ENCODE data around the gene CUL7.
A peak's percentile ranks its signal among the peaks of the same experiment; 100 is the strongest.

DNA sequence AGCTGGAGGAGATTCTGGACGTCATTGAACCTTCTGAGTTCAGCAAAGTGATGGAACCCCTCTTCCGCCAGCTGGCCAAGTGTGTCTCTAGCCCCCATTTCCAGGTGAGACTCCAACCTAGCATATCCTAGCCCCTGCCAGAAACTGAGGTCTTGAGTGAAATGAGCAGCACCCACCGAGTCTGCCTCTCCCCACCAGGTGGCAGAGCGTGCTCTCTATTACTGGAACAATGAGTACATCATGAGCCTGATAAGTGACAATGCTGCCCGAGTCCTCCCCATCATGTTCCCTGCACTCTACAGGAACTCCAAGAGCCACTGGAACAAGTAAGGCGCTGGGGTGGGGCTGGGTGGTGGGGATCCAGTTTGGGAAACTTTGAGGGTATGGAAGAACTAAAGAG is 44.5 kb downstream of the CUL7 start:
- TF ChIP-seq POLR2AphosphoS5 (IDR thresholded peaks at IDR 0.05; ENCODE audit: low read depth): no peak
- TF ChIP-seq, protein P1, sequence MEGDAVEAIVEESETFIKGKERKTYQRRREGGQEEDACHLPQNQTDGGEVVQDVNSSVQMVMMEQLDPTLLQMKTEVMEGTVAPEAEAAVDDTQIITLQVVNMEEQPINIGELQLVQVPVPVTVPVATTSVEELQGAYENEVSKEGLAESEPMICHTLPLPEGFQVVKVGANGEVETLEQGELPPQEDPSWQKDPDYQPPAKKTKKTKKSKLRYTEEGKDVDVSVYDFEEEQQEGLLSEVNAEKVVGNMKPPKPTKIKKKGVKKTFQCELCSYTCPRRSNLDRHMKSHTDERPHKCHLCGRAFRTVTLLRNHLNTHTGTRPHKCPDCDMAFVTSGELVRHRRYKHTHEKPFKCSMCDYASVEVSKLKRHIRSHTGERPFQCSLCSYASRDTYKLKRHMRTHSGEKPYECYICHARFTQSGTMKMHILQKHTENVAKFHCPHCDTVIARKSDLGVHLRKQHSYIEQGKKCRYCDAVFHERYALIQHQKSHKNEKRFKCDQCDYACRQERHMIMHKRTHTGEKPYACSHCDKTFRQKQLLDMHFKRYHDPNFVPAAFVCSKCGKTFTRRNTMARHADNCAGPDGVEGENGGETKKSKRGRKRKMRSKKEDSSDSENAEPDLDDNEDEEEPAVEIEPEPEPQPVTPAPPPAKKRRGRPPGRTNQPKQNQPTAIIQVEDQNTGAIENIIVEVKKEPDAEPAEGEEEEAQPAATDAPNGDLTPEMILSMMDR (IDR thresholded peaks at IDR 0.05; ENCODE audit: insufficient read depth, low read length): peak; percentile 76

Data from HL-60 (cell line).